BE2C (cell line): ENCODE data around the gene IFITM5.

Source experiments
- DNase-seq: peaks from one replicate; pipeline ENCODE4 v3.0.0-alpha.2; 2020
- H3K27me3 ChIP-seq: fragments of 250-450 bp; sonication (Bioruptor Pico); 2 replicates; pipeline ENCODE4 v1.5.1; 2020; ENCODE audit warnings: mild to moderate bottlenecking
- H3K36me3 ChIP-seq: fragments of 250-450 bp; sonication (Bioruptor Pico); 2 replicates; pipeline ENCODE4 v1.5.1; 2020; ENCODE audit warnings: mild to moderate bottlenecking
- H3K4me1 ChIP-seq: fragments of 250-450 bp; sonication (Bioruptor Pico); 2 replicates; pipeline ENCODE4 v1.5.1; 2020
- H3K4me3 ChIP-seq: 2 replicates; pipeline ENCODE4 v1.5.1; 2011; ENCODE audit warnings: low read depth, low read length
- H3K9me3 ChIP-seq: fragments of 250-450 bp; sonication (Bioruptor Pico); 2 replicates; pipeline ENCODE4 v1.5.1; 2020
- CTCF ChIP-seq: IDR thresholded peaks from 2 replicates; pipeline ENCODE4 v1.5.1; 2012; ENCODE audit warnings: mild to moderate bottlenecking, low read depth, low read length

The IFITM5 gene

GRCh38 chr11:280706-281485 lies 18.4 kb downstream of the IFITM5 start:
- DNase-seq, result no peak
- Histone ChIP-seq H3K36me3 (no peaks in the 10 kb centered on the region), H3K9me3 (no peaks in the 10 kb centered on the region), H3K4me3 (no peak overlapping the region), H3K4me1 (no peaks in the 10 kb centered on the region), H3K27me3 (peaks cover 38% of the 10 kb centered on the region)
- TF ChIP-seq CTCF, result no peak

- no peak for TF ChIP-seq CTCF
- Histone ChIP-seq H3K27me3 (peaks cover 38% of the 10 kb centered on the region), H3K9me3 (no peaks in the 10 kb centered on the region), H3K4me3 (no peak overlapping the region), H3K36me3 (no peaks in the 10 kb centered on the region), H3K4me1 (no peaks in the 10 kb centered on the region)
- DNase-seq, result no peak
Measured at GRCh38 chr11:279966-280705, 19.2 kb downstream of the IFITM5 start.

- Histone ChIP-seq H3K27me3 (peaks cover 38% of the 10 kb centered on the region), H3K4me3 (no peak overlapping the region)
Measured at GRCh38 chr11:279040-279965, 20.0 kb downstream of the IFITM5 start.

GRCh38 chr11:278001-278951 lies 21.1 kb downstream of the IFITM5 start, which contains the start of gene NLRP6:
Gene NLRP6 (plus strand): TSS chr11:278407. CDS start chr11:278570, 163 bp downstream.
- DNase-seq, result no peak
- TF ChIP-seq CTCF, result no peak
- H3K9me3 ChIP-seq, result no peaks in the 10 kb centered on the region
- peaks cover 38% of the 10 kb centered on the region for H3K27me3 ChIP-seq
- H3K4me3 ChIP-seq, result no peak within 1 kb of the TSS
- H3K36me3 ChIP-seq, result no peaks in the 10 kb centered on the region
- H3K4me1 ChIP-seq, result no peaks in the 10 kb centered on the region

More at GRCh38 chr11:279040-279965, 20.0 kb downstream of the IFITM5 start:
- no peak for DNase-seq
- TF ChIP-seq CTCF, result no peak
- no peaks in the 10 kb centered on the region for H3K4me1 ChIP-seq
- H3K36me3 ChIP-seq, result no peaks in the 10 kb centered on the region
- H3K9me3 ChIP-seq, result no peaks in the 10 kb centered on the region

- Histone ChIP-seq H3K9me3 (no peaks in the 10 kb centered on the region), H3K4me3 (no peak overlapping the region), H3K36me3 (no peaks in the 10 kb centered on the region), H3K4me1 (no peaks in the 10 kb centered on the region), H3K27me3 (peaks cover 22% of the 10 kb centered on the region)
- no peak for TF ChIP-seq CTCF
- no peak for DNase-seq
Measured at GRCh38 chr11:276219-276618, 23.1 kb downstream of the IFITM5 start.
